T-helper 2 cell treated with Interferon-gamma antibody and Interleukin-4, amounts not matched to agents 5 μg/mL and 100 μg/mL, for 36 hours (primary cell): ENCODE measurements around the gene FBXW4.

Experiments used
- DNase-seq: peaks from one replicate; pipeline ENCODE4 v3.0.0; 2021; ENCODE audit warnings: low spot score
- H3K27ac Mint-ChIP-seq: one replicate; pipeline ENCODE4 v1.8.0; 2021; ENCODE audit warnings: mild to moderate bottlenecking, mixed read lengths
- H3K27me3 Mint-ChIP-seq: one replicate; pipeline ENCODE4 v1.8.0; 2021; ENCODE audit warnings: low read depth, mixed read lengths
- H3K36me3 Mint-ChIP-seq: one replicate; pipeline ENCODE4 v1.8.0; 2021; ENCODE audit warnings: low read depth, mixed read lengths
- H3K4me1 Mint-ChIP-seq: one replicate; pipeline ENCODE4 v1.8.0; 2021; ENCODE audit warnings: low read depth, mixed read lengths
- H3K4me3 Mint-ChIP-seq: one replicate; pipeline ENCODE4 v1.8.0; 2022; ENCODE audit warnings: mild to moderate bottlenecking, moderate library complexity, mixed read lengths
- H3K9me3 Mint-ChIP-seq: one replicate; pipeline ENCODE4 v1.8.0; 2021; ENCODE audit warnings: mixed read lengths

The FBXW4 gene

GRCh38 chr10:101712997-101713396 lies 18.0 kb upstream of the FBXW4 start:
- Mint-ChIP-seq H3K27ac (no peak overlapping the region), H3K36me3 (no peaks in the 10 kb centered on the region), H3K27me3 (peaks cover 45% of the 10 kb centered on the region), H3K9me3 (no peaks in the 10 kb centered on the region), H3K4me3 (no peak overlapping the region), H3K4me1 (peaks cover 7% of the 10 kb centered on the region)
- no peak for DNase-seq

GRCh38 chr10:101710793-101711192 lies 15.8 kb upstream of the FBXW4 start:
- H3K9me3 Mint-ChIP-seq, result no peaks in the 10 kb centered on the region
- no peaks in the 10 kb centered on the region for H3K36me3 Mint-ChIP-seq
- H3K27ac Mint-ChIP-seq, result no peak overlapping the region
- DNase-seq, result no peak
- peaks cover 63% of the 10 kb centered on the region for H3K27me3 Mint-ChIP-seq
- peaks cover 9% of the 10 kb centered on the region for H3K4me1 Mint-ChIP-seq
- no peak overlapping the region for H3K4me3 Mint-ChIP-seq

DNA sequence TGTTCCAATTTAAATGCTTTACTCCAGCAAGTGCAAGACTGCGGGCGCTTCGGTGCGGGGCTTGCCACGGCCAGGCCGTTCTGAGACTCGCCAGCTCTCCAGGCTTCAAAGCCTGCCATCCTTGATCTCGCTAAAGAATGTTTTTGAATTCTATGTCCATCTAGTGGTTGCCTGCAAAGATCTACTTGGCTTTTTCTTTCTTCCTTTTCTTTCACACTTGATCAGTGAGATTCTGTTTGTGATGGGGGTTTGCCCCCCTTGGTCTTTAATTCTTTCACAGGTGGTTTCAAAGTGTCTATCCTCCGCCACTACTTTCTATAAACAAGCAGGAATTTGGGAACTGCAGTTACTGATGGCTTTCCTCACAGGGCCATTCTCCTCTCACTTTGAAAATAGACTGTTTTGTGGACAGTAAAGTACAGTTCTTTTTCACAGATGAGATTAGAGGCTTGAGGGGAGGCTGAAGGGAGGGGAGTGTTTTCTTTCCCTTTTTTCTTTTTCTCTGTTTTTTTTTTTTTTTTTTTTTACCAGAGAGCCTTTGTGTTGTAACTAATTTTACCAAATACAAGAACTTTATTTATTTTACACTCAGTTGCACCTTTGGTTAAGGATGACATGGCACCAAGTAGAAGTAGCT lies 15.2 kb upstream of the FBXW4 start:
- Mint-ChIP-seq H3K4me3 (no peak overlapping the region), H3K4me1 (peaks cover 9% of the 10 kb centered on the region), H3K27ac (no peak overlapping the region), H3K9me3 (no peaks in the 10 kb centered on the region), H3K27me3 (peaks cover 66% of the 10 kb centered on the region), H3K36me3 (no peaks in the 10 kb centered on the region)
- no peak for DNase-seq

DNA sequence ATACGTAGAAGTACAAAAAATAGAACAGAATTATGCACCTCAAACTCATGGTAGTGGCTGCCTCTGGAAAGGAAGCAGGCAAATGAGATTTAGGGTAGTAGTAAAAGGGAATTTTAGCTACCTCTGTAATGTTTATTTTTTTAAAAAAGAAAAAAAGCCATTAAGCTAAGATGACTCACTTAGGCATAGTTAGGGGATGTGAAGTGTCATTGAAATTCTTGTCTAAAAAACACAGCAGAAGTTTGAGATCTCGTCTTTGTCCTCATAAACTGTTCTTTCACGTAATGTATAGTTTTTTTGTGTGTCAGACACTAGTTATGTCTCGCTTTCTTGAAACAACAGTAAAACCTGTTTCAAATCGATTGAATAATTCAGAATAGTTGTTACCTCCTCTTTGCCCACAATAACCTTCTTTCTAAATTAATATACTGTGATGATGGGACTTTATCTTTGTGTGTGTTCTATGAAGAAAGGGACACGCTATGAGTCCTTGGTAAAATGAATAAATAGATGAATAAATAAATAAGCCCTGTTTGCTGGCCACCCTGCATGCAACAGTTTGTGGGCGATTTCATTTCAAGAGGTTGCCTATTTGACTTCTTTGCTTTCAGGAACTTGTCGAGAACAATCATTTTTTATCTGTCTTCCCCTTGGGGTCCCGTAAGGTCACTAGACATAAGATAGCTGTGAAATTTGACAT lies 14.5 kb upstream of the FBXW4 start:
- Mint-ChIP-seq H3K27ac (no peak overlapping the region), H3K27me3 (peaks cover 69% of the 10 kb centered on the region), H3K4me3 (no peak overlapping the region), H3K9me3 (no peaks in the 10 kb centered on the region), H3K4me1 (peaks cover 11% of the 10 kb centered on the region), H3K36me3 (no peaks in the 10 kb centered on the region)
- DNase-seq, result no peak

DNA sequence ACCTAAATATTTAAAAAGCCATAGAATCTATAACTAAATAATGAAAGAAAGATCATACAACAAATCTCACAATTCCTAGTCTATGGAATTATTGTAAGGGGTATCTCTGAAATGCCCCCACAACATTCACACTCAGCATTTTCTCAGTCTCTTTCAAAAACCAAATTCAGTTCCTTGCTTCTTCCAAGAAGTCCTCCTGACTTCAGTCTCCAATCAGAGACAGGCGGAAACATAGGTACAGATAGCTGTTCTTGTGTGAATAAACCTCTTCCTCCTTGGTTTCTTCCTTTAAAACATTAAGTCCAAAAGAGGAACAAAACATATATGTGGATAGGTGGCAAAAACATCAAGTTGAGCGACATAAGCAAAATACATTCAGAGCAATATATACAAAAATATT lies 13.9 kb upstream of the FBXW4 start:
- Mint-ChIP-seq H3K9me3 (no peaks in the 10 kb centered on the region), H3K27ac (no peak overlapping the region), H3K36me3 (no peaks in the 10 kb centered on the region), H3K4me1 (peaks cover 16% of the 10 kb centered on the region), H3K27me3 (peaks cover 70% of the 10 kb centered on the region), H3K4me3 (no peak overlapping the region)
- DNase-seq, result no peak

DNA sequence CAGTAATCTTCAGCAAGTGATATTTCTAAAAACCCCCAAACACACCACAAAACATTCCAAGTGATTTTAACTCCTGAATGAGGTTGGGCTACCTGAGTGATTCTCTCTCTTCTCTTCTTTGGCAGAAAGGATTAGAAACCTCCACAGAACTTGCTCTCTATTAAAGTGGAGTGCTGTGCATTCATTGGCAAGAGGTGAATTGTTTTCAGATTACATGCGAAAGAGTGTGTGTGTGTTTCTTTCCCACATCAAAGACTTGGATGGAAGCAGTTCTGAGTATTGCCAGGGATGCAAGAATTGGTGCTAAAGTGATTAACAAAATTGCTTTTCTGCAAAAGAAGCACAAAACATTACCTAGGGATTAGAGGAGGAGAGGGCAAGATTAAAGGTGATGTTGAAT lies 13.1 kb upstream of the FBXW4 start:
- Mint-ChIP-seq H3K4me3 (no peak overlapping the region), H3K27me3 (peaks cover 63% of the 10 kb centered on the region), H3K27ac (no peak overlapping the region), H3K36me3 (no peaks in the 10 kb centered on the region), H3K9me3 (no peaks in the 10 kb centered on the region), H3K4me1 (peaks cover 23% of the 10 kb centered on the region)
- no peak for DNase-seq

GRCh38 chr10:101704331-101704730 lies 9.4 kb upstream of the FBXW4 start:
- no peak overlapping the region for H3K27ac Mint-ChIP-seq
- H3K27me3 Mint-ChIP-seq, result peaks cover 46% of the 10 kb centered on the region
- no peak overlapping the region for H3K4me3 Mint-ChIP-seq
- no peak for DNase-seq
- H3K36me3 Mint-ChIP-seq, result peaks cover 3% of the 10 kb centered on the region
- no peaks in the 10 kb centered on the region for H3K9me3 Mint-ChIP-seq
- H3K4me1 Mint-ChIP-seq, result peaks cover 30% of the 10 kb centered on the region

- DNase-seq, result no peak
- Mint-ChIP-seq H3K9me3 (no peaks in the 10 kb centered on the region), H3K27ac (peak overlapping the region; percentile 34), H3K27me3 (no peaks in the 10 kb centered on the region), H3K4me1 (peaks cover 17% of the 10 kb centered on the region), H3K4me3 (no peak overlapping the region), H3K36me3 (peaks cover 8% of the 10 kb centered on the region)
Measured at GRCh38 chr10:101696632-101697031, 1.7 kb upstream of the FBXW4 start.

DNA sequence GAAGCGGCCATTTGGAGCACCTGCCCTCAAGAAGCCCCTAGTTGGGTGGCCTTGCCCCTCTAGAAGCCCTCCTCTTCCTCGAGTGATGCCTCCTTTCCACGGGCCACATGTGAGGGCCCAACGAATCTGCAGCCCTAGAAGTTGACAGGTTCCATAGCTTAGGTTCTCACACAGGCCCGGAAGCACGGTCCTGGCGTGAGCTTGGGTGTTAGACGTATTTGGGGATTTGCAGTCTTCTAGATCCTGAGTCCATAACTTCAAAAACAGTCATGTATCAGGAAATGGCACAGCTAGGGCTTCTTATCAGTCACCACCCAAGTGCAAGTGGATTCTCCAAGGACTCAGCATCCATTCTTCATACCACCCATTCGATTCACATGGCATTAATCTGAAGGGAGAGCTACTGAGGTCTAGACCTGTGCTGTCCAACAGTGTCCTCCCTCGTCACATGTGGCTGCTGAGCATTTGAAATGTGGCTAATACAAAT lies 477 bp upstream of the FBXW4 start:
- H3K36me3 Mint-ChIP-seq, result peaks cover 13% of the 10 kb centered on the region
- H3K4me3 Mint-ChIP-seq, result peak overlapping the region; percentile 78
- H3K9me3 Mint-ChIP-seq, result no peaks in the 10 kb centered on the region
- H3K27ac Mint-ChIP-seq, result peak overlapping the region; percentile 86
- no peak for DNase-seq
- H3K4me1 Mint-ChIP-seq, result peaks cover 23% of the 10 kb centered on the region
- H3K27me3 Mint-ChIP-seq, result no peaks in the 10 kb centered on the region

DNA sequence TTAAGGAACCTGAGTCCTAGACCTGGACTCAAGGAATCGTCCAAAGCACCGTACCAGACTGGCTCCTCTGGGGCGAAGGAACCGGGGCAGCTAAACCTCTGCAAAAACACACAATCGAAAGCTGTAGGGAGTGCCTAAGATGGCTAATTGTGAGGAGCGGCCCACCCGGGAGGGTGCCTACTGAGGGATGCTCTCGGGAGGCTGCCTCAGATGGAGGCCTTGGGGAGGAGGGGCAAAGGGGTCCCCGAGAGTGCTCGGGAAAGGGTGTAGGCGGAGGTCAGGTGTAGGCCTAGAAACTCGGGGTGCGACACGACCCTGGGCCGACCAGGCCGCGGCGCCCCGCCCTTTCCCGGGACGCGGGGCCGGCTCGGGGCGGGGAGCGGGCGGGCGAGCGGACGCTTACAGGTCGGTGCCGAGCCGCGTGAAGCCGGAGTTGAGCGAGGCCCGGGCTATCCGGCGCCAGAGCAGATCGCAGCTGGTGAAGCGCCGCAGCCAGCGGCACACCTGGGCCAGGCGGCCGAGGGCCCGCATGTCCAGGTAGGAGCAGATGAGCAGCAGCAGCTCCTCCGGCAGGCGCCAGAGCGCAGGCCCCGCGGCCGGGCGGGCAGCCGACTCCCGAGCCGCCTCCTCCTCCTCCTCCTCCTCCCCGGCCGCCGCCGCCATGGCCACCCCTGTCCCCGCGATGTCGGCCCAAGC lies 844 bp downstream of the FBXW4 start:
- peaks cover 23% of the 10 kb centered on the region for H3K4me1 Mint-ChIP-seq
- peaks cover 12% of the 10 kb centered on the region for H3K36me3 Mint-ChIP-seq
- H3K9me3 Mint-ChIP-seq, result no peaks in the 10 kb centered on the region
- H3K4me3 Mint-ChIP-seq, result peak overlapping the region; percentile 94
- peak; percentile 75 for DNase-seq
- no peaks in the 10 kb centered on the region for H3K27me3 Mint-ChIP-seq
- peak overlapping the region; percentile 98 for H3K27ac Mint-ChIP-seq

DNA sequence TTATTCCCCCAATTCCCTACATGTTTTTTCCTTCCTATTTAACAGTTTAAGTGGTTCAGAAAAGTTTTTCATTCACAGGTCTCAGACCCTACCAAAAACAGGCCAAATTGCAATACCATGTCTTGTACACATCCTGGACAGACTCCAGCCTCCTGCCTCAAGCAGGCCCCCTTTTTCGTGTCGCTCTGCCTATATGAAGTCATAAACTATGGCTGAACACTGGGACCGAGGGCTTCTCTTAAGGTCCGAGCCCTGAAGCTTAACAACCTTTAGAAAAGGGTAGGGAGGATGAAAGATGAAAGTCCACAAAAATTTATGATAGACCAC lies 1.4 kb downstream of the FBXW4 start:
- no peak for DNase-seq
- H3K4me3 Mint-ChIP-seq, result peak overlapping the region; percentile 94
- no peaks in the 10 kb centered on the region for H3K27me3 Mint-ChIP-seq
- H3K4me1 Mint-ChIP-seq, result peaks cover 23% of the 10 kb centered on the region
- no peaks in the 10 kb centered on the region for H3K9me3 Mint-ChIP-seq
- H3K36me3 Mint-ChIP-seq, result peaks cover 12% of the 10 kb centered on the region
- peak overlapping the region; percentile 98 for H3K27ac Mint-ChIP-seq

- H3K4me3 Mint-ChIP-seq, result no peak overlapping the region
- H3K4me1 Mint-ChIP-seq, result peaks cover 24% of the 10 kb centered on the region
- no peak overlapping the region for H3K27ac Mint-ChIP-seq
- DNase-seq, result no peak
- H3K9me3 Mint-ChIP-seq, result no peaks in the 10 kb centered on the region
- H3K27me3 Mint-ChIP-seq, result no peaks in the 10 kb centered on the region
- peaks cover 22% of the 10 kb centered on the region for H3K36me3 Mint-ChIP-seq
Measured at GRCh38 chr10:101691081-101691480, 3.9 kb downstream of the FBXW4 start.

- no peak for DNase-seq
- Mint-ChIP-seq H3K27ac (no peak overlapping the region), H3K4me1 (peaks cover 22% of the 10 kb centered on the region), H3K4me3 (no peak overlapping the region), H3K36me3 (peaks cover 22% of the 10 kb centered on the region), H3K27me3 (no peaks in the 10 kb centered on the region), H3K9me3 (no peaks in the 10 kb centered on the region)
Measured at GRCh38 chr10:101690461-101690860, 4.5 kb downstream of the FBXW4 start.

DNA sequence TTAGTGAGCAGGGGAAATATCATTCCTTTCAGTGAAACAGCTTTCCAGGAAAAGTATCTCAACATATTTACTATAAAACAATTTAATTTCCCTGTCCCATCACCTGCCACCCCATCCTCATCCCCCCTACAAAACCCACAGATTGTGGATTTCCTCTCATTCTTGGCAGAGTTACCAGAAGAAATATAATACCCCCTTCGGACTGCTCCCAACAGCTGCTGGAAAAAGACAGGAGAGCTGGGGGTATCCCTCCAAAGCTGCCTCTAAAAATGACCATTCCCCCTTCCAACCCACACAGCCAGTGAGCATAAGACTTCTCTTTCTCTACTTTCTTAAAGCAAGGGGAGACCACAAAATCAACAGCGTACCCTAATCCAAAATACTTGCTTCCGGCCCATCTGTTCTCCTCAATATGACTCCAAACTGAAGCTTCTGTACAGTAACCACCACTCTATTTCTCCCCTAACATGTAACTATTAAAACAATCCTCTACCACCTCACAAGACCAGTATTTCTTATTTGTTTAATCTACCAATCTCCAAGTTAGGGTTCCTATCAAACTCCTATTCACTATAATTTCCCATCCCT lies 7.8 kb downstream of the FBXW4 start:
- H3K9me3 Mint-ChIP-seq, result no peaks in the 10 kb centered on the region
- H3K4me3 Mint-ChIP-seq, result no peak overlapping the region
- H3K4me1 Mint-ChIP-seq, result peaks cover 26% of the 10 kb centered on the region
- no peak overlapping the region for H3K27ac Mint-ChIP-seq
- no peaks in the 10 kb centered on the region for H3K27me3 Mint-ChIP-seq
- no peak for DNase-seq
- peaks cover 26% of the 10 kb centered on the region for H3K36me3 Mint-ChIP-seq
